GM21723 (cell line): ENCODE data around the gene PRPSAP1.
A peak's percentile ranks its signal among the peaks of the same experiment; 100 is the strongest.
"Not testable (repeated sequence)": the region's sequence is repeated elsewhere in the genome, so short reads cannot be mapped to it uniquely, and the experiment has no call there.

ENCODE experiments used
- ATAC-seq: cut with Tn5 transposase; IDR thresholded peaks from one replicate; pipeline ENCODE4 v1.9.1; 2021; ENCODE audit warnings: mild to moderate bottlenecking, moderate library complexity; ENCODE audit not compliant: unreplicated experiment

PRPSAP1 gene

GRCh38 chr17:76360461-76360860, 6.7 kb upstream of the PRPSAP1 start:
- ATAC-seq: no peak

GRCh38 chr17:76359776-76360175, 6.1 kb upstream of the PRPSAP1 start:
- ATAC-seq: not testable (repeated sequence)

- no peak for ATAC-seq
These were observed 5.7 kb upstream of the PRPSAP1 start for GRCh38 chr17:76359375-76359774.

- no peak for ATAC-seq
These were observed 4.0 kb upstream of the PRPSAP1 start for GRCh38 chr17:76357597-76358158.

GRCh38 chr17:76356803-76357456, 3.2 kb upstream of the PRPSAP1 start:
- no peak for ATAC-seq

- no peak for ATAC-seq
These were observed 1.1 kb upstream of the PRPSAP1 start for GRCh38 chr17:76354747-76355310.

GRCh38 chr17:76354317-76354729, 607 bp upstream of the PRPSAP1 start:
- no peak for ATAC-seq

- peak; percentile 13 for ATAC-seq
These were observed 615 bp downstream of the PRPSAP1 start for GRCh38 chr17:76353004-76353598.

GRCh38 chr17:76351526-76352071, 2.1 kb downstream of the PRPSAP1 start:
- no peak for ATAC-seq

GRCh38 chr17:76350463-76350862, 3.3 kb downstream of the PRPSAP1 start:
- no peak for ATAC-seq

GRCh38 chr17:76346936-76347335, 6.8 kb downstream of the PRPSAP1 start:
- not testable (repeated sequence) for ATAC-seq

- no peak for ATAC-seq
These were observed 8.2 kb downstream of the PRPSAP1 start for GRCh38 chr17:76345377-76345974.

GRCh38 chr17:76343106-76343505, 10.6 kb downstream of the PRPSAP1 start:
- no peak for ATAC-seq

- ATAC-seq: no peak
These were observed 12.4 kb downstream of the PRPSAP1 start for GRCh38 chr17:76341301-76341700.

GRCh38 chr17:76337413-76337777, 16.3 kb downstream of the PRPSAP1 start:
- no peak for ATAC-seq

- ATAC-seq: no peak
These were observed 16.8 kb downstream of the PRPSAP1 start for GRCh38 chr17:76336756-76337412.

- no peak for ATAC-seq
These were observed 17.9 kb downstream of the PRPSAP1 start for GRCh38 chr17:76335716-76336381.

- no peak for ATAC-seq
These were observed 19.8 kb downstream of the PRPSAP1 start for GRCh38 chr17:76333673-76334505.

GRCh38 chr17:76331083-76331482, 22.6 kb downstream of the PRPSAP1 start:
- no peak for ATAC-seq

- ATAC-seq: no peak
These were observed 24.1 kb downstream of the PRPSAP1 start for GRCh38 chr17:76329664-76330063.
